ENCODE data around the gene PODXL.

PODXL gene

DNA sequence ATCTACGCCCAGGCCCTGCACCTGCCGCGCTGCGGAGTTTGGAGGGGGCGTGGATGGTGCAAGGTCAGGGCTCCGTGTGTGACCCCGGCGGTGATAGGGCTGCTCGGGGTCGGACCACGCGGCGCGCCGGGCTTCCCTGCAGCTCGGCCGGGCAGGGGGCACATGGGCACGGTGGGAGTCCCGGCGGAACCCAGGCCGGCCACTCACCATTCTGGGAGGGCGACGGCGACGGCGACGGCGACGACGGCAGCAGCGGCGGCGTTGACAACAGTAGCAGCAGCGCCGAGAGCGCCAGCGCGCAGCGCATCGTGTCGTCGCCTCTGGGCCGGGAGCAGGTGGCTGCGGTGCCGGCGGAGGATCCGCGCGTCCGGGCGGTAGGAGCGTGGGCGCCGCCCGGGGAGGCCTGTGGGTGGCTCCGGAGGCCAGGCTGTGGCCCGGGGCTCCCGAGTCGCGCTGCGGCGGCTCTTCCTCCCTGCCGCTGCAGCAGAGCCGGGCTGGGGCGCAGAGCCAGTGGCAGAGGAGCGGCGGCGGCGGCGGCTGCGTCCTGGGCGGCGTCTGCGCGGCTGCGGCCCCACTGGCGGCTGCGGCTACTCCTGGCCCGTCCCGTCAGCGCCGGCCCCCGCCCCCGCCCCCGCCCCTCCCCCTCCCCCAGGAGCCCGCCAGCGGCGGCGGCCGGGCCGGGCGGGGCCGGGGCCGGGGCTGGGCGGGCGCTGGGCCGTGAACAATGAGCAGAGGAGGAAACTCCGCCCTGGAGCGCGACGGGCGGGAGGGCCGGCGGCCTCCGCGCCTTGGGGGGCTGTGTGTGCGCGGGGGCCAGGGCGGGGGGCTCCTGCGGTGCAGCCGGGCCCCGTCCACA lies at the start of gene PODXL:
Gene PODXL, minus strand, starts transcription at position 576 of the 856 bp plus-strand sequence. Its CDS starts 269 bp downstream, at position 307.
- Histone ChIP-seq H3K36me3 (ENCODE audit: insufficient read depth, low read length) (no peaks in the 10 kb centered on the region), H3K9ac (ENCODE audit: insufficient read length) (peak within 1 kb of the TSS; percentile 74), H3K4me3 (peak within 1 kb of the TSS; percentile 87), H3K27ac (peak within 1 kb of the TSS; percentile 61; the same call in 1 of the 2 replicates), H3K9me3 (ENCODE audit: low read depth, low read length) (no peaks in the 10 kb centered on the region)
- DNase-seq (ENCODE audit: low read depth, low spot score) = no peak
- no peak for TF ChIP-seq POLR2AphosphoS5 (IDR thresholded peaks at IDR 0.05; ENCODE audit: borderline replicate concordance, low read depth, low read length)
- TF ChIP-seq EZH2 (IDR thresholded peaks at IDR 0.05) = no peak

- no peaks in the 10 kb centered on the region for H3K9me3 ChIP-seq (ENCODE audit: low read depth, low read length)
- H3K9ac ChIP-seq (ENCODE audit: insufficient read length) = no peak overlapping the region
- H3K27ac ChIP-seq = no peak overlapping the region
- H3K36me3 ChIP-seq (ENCODE audit: insufficient read depth, low read length) = no peaks in the 10 kb centered on the region
- H3K4me3 ChIP-seq = no peak overlapping the region
- TF ChIP-seq EZH2 (IDR thresholded peaks at IDR 0.05) (no peak), POLR2AphosphoS5 (IDR thresholded peaks at IDR 0.05; ENCODE audit: borderline replicate concordance, low read depth, low read length) (no peak), FOXP2 (optimal IDR thresholded peaks at IDR 0.05; ENCODE audit: control extremely low read depth, extremely low read length, insufficient read depth) (no peak)
- DNase-seq (ENCODE audit: low read depth, low spot score) = no peak
These were observed 49.0 kb upstream of the PODXL start for GRCh38 chr7:131605280-131605878.

DNA sequence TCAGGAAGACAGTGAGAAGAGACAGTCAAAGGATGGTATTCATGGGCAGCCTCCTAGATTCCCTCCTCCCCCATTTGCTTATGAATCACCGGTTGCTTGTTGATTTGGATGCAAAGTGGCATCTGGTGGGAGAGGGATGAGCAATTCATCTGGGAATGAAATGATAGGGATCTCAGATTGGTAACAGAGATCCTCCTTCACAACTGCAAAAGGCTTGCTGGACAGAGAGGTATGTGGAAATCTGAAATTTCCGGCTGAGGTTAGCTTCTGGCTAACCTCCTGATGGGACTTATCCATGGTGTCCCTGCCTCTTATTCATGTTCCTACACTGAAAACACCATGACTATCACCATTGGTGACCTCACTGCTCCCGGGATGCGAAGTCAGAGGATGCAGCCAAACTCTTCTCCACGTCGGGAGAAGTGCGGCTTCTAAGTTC lies 48.4 kb upstream of the PODXL start:
- Histone ChIP-seq H3K9ac (ENCODE audit: insufficient read length) (no peak overlapping the region), H3K27ac (no peak overlapping the region), H3K36me3 (ENCODE audit: insufficient read depth, low read length) (no peaks in the 10 kb centered on the region), H3K9me3 (ENCODE audit: low read depth, low read length) (no peaks in the 10 kb centered on the region), H3K4me3 (no peak overlapping the region)
- no peak for DNase-seq (ENCODE audit: low read depth, low spot score)
- TF ChIP-seq EZH2 (IDR thresholded peaks at IDR 0.05) (no peak), POLR2AphosphoS5 (IDR thresholded peaks at IDR 0.05; ENCODE audit: borderline replicate concordance, low read depth, low read length) (no peak)

GRCh38 chr7:131603932-131604331 lies 47.5 kb upstream of the PODXL start:
- Histone ChIP-seq H3K9ac (ENCODE audit: insufficient read length) (no peak overlapping the region), H3K27ac (no peak overlapping the region)
- no peak for TF ChIP-seq FOXP2 (optimal IDR thresholded peaks at IDR 0.05; ENCODE audit: control extremely low read depth, extremely low read length, insufficient read depth)
- no peak for TF ChIP-seq POLR2AphosphoS5 (IDR thresholded peaks at IDR 0.05; ENCODE audit: borderline replicate concordance, low read depth, low read length)
- no peak for TF ChIP-seq EZH2 (IDR thresholded peaks at IDR 0.05)

DNA sequence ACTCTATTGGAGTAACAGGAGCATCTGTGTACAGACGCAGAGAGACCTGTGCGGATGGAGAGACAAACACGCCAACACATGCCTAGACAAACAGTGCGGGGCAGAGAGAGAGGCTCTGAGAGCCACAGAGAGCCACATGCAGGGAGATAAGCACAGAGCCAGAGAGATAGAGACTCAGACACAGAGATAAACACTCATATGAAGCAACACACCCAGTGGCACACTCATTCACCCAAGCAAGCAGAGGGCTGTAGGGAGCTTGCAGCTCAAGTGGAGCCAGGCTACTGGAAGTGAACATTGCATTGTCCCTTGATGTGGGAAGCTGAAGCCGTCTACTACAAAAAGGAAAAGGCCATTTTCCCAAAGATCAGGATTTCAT lies 46.6 kb upstream of the PODXL start:
- no peak for TF ChIP-seq EZH2 (IDR thresholded peaks at IDR 0.05)
- no peak for TF ChIP-seq FOXP2 (optimal IDR thresholded peaks at IDR 0.05; ENCODE audit: control extremely low read depth, extremely low read length, insufficient read depth)
- TF ChIP-seq POLR2AphosphoS5 (IDR thresholded peaks at IDR 0.05; ENCODE audit: borderline replicate concordance, low read depth, low read length) = no peak
- H3K36me3 ChIP-seq (ENCODE audit: insufficient read depth, low read length) = no peaks in the 10 kb centered on the region
- no peak overlapping the region for H3K27ac ChIP-seq
- no peaks in the 10 kb centered on the region for H3K9me3 ChIP-seq (ENCODE audit: low read depth, low read length)
- H3K4me3 ChIP-seq = no peak overlapping the region
- no peak overlapping the region for H3K9ac ChIP-seq (ENCODE audit: insufficient read length)
- no peak for DNase-seq (ENCODE audit: low read depth, low spot score)

More at GRCh38 chr7:131603932-131604331, 47.5 kb upstream of the PODXL start:
- DNase-seq (ENCODE audit: low read depth, low spot score) = no peak
- Histone ChIP-seq H3K9me3 (ENCODE audit: low read depth, low read length) (no peaks in the 10 kb centered on the region), H3K36me3 (ENCODE audit: insufficient read depth, low read length) (no peaks in the 10 kb centered on the region), H3K4me3 (no peak overlapping the region)

- Histone ChIP-seq H3K9ac (ENCODE audit: insufficient read length) (no peak overlapping the region), H3K9me3 (ENCODE audit: low read depth, low read length) (no peaks in the 10 kb centered on the region), H3K27ac (no peak overlapping the region), H3K4me3 (no peak overlapping the region), H3K36me3 (ENCODE audit: insufficient read depth, low read length) (no peaks in the 10 kb centered on the region)
- no peak for TF ChIP-seq POLR2AphosphoS5 (IDR thresholded peaks at IDR 0.05; ENCODE audit: borderline replicate concordance, low read depth, low read length)
- no peak for TF ChIP-seq EZH2 (IDR thresholded peaks at IDR 0.05)
- no peak for DNase-seq (ENCODE audit: low read depth, low spot score)
These were observed 46.0 kb upstream of the PODXL start for GRCh38 chr7:131602304-131602993.

GRCh38 chr7:131600085-131600881 lies 43.9 kb upstream of the PODXL start:
- Histone ChIP-seq H3K36me3 (ENCODE audit: insufficient read depth, low read length) (no peaks in the 10 kb centered on the region), H3K9ac (ENCODE audit: insufficient read length) (no peak overlapping the region), H3K27ac (no peak overlapping the region), H3K4me3 (no peak overlapping the region), H3K9me3 (ENCODE audit: low read depth, low read length) (no peaks in the 10 kb centered on the region)
- DNase-seq (ENCODE audit: low read depth, low spot score) = no peak
- TF ChIP-seq EZH2 (IDR thresholded peaks at IDR 0.05) (no peak), FOXP2 (optimal IDR thresholded peaks at IDR 0.05; ENCODE audit: control extremely low read depth, extremely low read length, insufficient read depth) (no peak), POLR2AphosphoS5 (IDR thresholded peaks at IDR 0.05; ENCODE audit: borderline replicate concordance, low read depth, low read length) (no peak)

DNA sequence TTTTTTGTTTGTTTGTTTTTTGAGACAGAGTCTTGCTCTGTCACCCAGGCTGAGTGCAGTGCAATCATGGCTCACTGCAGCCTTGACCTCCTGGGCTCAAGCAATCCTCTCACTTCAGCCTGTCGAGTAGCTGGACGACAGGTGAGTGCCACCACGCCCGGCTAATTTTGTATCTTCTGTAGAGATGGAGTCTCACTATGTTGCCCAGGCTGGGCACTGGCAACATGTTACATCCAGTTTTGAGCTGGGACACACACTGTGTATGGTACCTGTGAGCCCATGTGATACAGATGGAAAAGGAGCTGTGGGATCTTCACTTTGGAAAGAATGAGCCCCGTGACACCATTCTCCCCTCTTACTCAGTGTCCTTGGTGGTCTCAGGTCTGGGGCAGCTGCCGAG lies 40.4 kb upstream of the PODXL start:
- H3K9me3 ChIP-seq (ENCODE audit: low read depth, low read length) = no peaks in the 10 kb centered on the region
- TF ChIP-seq POLR2AphosphoS5 (IDR thresholded peaks at IDR 0.05; ENCODE audit: borderline replicate concordance, low read depth, low read length) (no peak), EZH2 (IDR thresholded peaks at IDR 0.05) (no peak), FOXP2 (optimal IDR thresholded peaks at IDR 0.05; ENCODE audit: control extremely low read depth, extremely low read length, insufficient read depth) (no peak)
- no peak overlapping the region for H3K9ac ChIP-seq (ENCODE audit: insufficient read length)
- no peak for DNase-seq (ENCODE audit: low read depth, low spot score)
- H3K27ac ChIP-seq = no peak overlapping the region
- no peak overlapping the region for H3K4me3 ChIP-seq
- no peaks in the 10 kb centered on the region for H3K36me3 ChIP-seq (ENCODE audit: insufficient read depth, low read length)
